Gastrocnemius medialis (tissue), 4 donors: ENCODE data around the gene ZNF438. TPM values are rescaled to one million over a fixed set of nuclear protein-coding genes. Genes with fewer than 3 reads are reported as not detected.
"Not testable (repeated sequence)": the region's sequence is repeated elsewhere in the genome, so short reads cannot be mapped to it uniquely, and the experiment has no call there.

Source experiments
- ATAC-seq, 2 donors: fragments of 150-250 bp; one replicate each; pipeline ENCODE4 v1.9.1; 2016
- DNase-seq, 2 donors: peaks; one replicate each; pipeline ENCODE4 v3.0.0-alpha.2; 2019
- H3K27ac ChIP-seq, 4 donors: fragments of 200-600 bp; sonication (generic); 1 replicate in 1 of 4; 2 replicates in 3 of 4; pipeline ENCODE4 v1.5.1; 2016 to 2018; ENCODE audit warnings: mild to moderate bottlenecking in 2 of 4, moderate library complexity in 1 of 4
- H3K27me3 ChIP-seq, 3 donors: fragments of 200-600 bp; sonication (generic) in 2 of 3; 1 replicate in 1 of 3; 2 replicates in 2 of 3; pipeline versions ENCODE4 v1.5.1 to v1.6.0; 2016 to 2019; ENCODE audit warnings: mild to moderate bottlenecking in 1 of 3, moderate library complexity in 1 of 3
- H3K36me3 ChIP-seq, 2 donors: fragments of 200-600 bp; sonication (generic) in 1 of 2; one replicate each; pipeline ENCODE4 v1.5.1; 2017 to 2018
- H3K4me1 ChIP-seq, 2 donors: fragments of 200-600 bp; sonication (generic) in 1 of 2; one replicate each; pipeline ENCODE4 v1.5.1; 2016 to 2017; ENCODE audit warnings: mild to moderate bottlenecking in 2 of 2
- H3K4me3 ChIP-seq, 4 donors: fragments of 200-600 bp; sonication (generic) in 3 of 4; 1 replicate in 1 of 4; 2 replicates in 3 of 4; pipeline ENCODE4 v1.5.1; 2016 to 2019; ENCODE audit warnings: mild to moderate bottlenecking in 2 of 4
- H3K9me3 ChIP-seq, 3 donors: fragments of 200-600 bp; sonication (generic) in 2 of 3; 1 replicate in 1 of 3; 2 replicates in 2 of 3; pipeline ENCODE4 v1.5.1; 2016 to 2019
- POLR2A ChIP-seq, 2 donors: fragments of 450-650 bp; IDR thresholded peaks; one replicate each; pipeline ENCODE4 v1.6.1; 2017; ENCODE audit warnings: antibody characterized with exemption in 2 of 2, mild to moderate bottlenecking in 2 of 2, moderate library complexity in 2 of 2
- in situ Hi-C, 4 donors: fragments of 200-750 bp; cut with MboI; loops; one replicate each; pipeline versions ENCODE4 v1.15.0 to v1.8.0; 2017; ENCODE audit warnings: low sequenced_read_pairs in 4 of 4
- intact Hi-C: fragments of 100-400 bp; cut with DNase I; formaldehyde crosslinking; loops from one replicate; pipeline ENCODE4 v1.15.1; 2023; ENCODE audit warnings: low total_unique reads
- total RNA-seq, 4 donors: library from RNA; depleted of rRNA; stranded (reverse); fragments of >200 nt; gene quantifications; one replicate each; pipeline versions ENCODE4 v1.1.0 to v1.2.3, GENCODE V29; 2016
- TF ChIP-seq, protein P1 (sequence below), 5 experiments: fragments of 450-650 bp in 3 of 5; fragments of 200-600 bp in 2 of 5; sonication (generic) in 2 of 5; IDR thresholded peaks in 4 of 5; conservative IDR thresholded peaks in 1 of 5; 1 replicate in 4 of 5; 2 replicates in 1 of 5; pipeline ENCODE4 v1.5.1; 2016 to 2019; ENCODE audit warnings: antibody characterized with exemption in 5 of 5, mild to moderate bottlenecking in 3 of 5, moderate library complexity in 3 of 5

Gene ZNF438
- total RNA-seq, 4 donors from 2014 or later, result 14.4 to 37.0 (median 26.5) TPM

DNA sequence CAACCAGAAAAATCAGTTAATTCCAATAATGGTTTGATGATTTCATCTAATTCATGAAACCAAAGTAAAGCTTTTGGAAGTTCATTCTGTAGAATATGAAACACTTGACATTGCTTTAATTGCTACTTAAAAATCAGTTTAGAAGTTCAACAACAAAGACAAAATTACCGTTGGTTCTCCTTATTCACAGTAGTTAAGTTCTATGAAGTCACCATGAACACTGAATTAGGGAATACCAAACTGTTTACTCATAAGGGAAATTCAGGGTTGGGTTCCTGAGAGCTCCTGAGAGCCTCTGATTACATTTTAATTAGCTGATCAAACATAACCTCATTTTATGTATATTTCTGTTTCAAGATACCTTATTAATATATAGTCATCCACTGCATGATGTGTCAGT is 46.2 kb downstream of the ZNF438 start:
- Histone ChIP-seq H3K4me1 (peaks cover 59 to 72% of the 10 kb centered on the region in 2 donors), H3K27ac (peak overlapping the region; percentile 68 to 91 (median 76)), H3K9me3 (no peaks in the 10 kb centered on the region), H3K27me3 (no peaks in the 10 kb centered on the region), H3K4me3 (peak overlapping the region in 1 of 4 donors; percentile 8), H3K36me3 (no peaks in the 10 kb centered on the region)
- TF ChIP-seq, protein P1, sequence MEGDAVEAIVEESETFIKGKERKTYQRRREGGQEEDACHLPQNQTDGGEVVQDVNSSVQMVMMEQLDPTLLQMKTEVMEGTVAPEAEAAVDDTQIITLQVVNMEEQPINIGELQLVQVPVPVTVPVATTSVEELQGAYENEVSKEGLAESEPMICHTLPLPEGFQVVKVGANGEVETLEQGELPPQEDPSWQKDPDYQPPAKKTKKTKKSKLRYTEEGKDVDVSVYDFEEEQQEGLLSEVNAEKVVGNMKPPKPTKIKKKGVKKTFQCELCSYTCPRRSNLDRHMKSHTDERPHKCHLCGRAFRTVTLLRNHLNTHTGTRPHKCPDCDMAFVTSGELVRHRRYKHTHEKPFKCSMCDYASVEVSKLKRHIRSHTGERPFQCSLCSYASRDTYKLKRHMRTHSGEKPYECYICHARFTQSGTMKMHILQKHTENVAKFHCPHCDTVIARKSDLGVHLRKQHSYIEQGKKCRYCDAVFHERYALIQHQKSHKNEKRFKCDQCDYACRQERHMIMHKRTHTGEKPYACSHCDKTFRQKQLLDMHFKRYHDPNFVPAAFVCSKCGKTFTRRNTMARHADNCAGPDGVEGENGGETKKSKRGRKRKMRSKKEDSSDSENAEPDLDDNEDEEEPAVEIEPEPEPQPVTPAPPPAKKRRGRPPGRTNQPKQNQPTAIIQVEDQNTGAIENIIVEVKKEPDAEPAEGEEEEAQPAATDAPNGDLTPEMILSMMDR (IDR thresholded peaks at IDR 0.05 in 4 of 5, conservative IDR thresholded peaks at IDR 0.05 in 1 of 5), result no peak
- TF ChIP-seq POLR2A (IDR thresholded peaks at IDR 0.05), result no peak
- DNase-seq, result no peak
- no peak for ATAC-seq
- in situ Hi-C loops (no loop called here), intact Hi-C loops (loop anchor here (2.0 kb wide), 1 partner anchor 45 kb away; the partner anchor contains the start of gene ZNF438)

DNA sequence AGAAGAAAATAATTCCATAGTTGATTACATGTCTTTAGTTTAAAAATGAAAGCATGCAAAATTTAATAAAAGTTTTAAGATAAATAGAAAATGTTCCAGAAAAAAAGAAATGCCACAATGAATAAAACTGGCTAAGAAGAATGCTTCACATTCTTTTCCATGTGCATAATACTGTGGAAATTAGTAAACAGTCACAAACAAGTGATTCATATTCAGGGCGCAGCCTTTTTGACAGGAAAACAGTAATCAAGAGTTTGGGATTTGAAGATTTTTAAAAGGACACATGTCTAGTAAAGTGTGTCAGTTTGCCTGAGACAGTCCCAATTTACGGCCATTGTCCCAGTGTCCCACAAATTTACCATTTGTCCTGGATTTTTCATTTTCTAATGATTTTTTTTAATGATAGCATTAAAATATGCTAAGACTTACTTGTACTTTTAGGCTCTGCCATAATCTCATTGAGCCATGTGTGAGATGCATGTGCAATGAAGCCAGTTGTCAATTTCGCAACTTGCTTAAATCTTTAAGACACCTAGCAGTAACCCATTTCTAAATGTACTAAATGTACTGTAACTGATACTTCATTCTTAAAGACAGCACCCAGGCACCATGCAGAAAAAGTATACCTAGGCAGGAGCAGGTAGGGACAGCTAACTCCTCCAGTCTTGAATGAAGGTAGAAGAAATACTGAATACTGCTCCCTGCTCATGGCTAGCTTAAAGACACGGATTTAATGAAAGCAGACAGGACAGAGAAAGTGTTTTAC is 46.9 kb downstream of the ZNF438 start:
- peak overlapping the region; percentile 68 to 91 (median 76) for H3K27ac ChIP-seq
- ATAC-seq, result peak; percentile 67 to 70

DNA sequence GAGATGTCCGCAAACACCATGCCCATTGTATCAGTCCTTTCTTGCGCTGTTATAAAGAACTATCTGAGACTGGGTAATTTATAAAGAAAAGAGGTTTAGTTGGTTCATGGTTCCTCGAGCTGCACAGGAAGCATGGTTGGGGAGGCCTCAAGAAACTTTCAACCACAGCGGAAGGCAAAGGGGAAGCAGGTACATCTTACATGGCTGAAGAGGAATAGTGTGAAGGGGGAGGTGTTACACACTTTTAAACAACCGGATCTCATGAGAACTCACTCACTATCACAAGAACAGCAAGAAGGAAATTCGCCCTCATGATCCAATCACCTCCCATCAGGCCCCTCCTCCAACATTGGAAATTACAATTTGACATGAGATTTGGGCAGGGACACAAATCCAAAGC is 48.5 kb downstream of the ZNF438 start:
- H3K27ac ChIP-seq, result peak overlapping the region; percentile 30 to 91 (median 83)
- H3K4me3 ChIP-seq, H3K36me3 ChIP-seq, H3K27me3 ChIP-seq, in situ Hi-C loops, ATAC-seq, DNase-seq, H3K9me3 ChIP-seq: not testable (repeated sequence)
- intact Hi-C loops, result loop anchor here (5.0 kb wide), 2 partner anchors 414 to 1386 kb away; no protein-coding TSS in a partner anchor
- H3K4me1 ChIP-seq, result peaks cover 50 to 69% of the 10 kb centered on the region in 2 donors

More for the DNA sequence above, 46.9 kb downstream of the ZNF438 start:
- intact Hi-C loops (loop anchor here (2.0 to 5.0 kb wide), 3 partner anchors 46 to 1387 kb away; partner anchors contain the start of gene ZNF438), in situ Hi-C loops (no loop called here)
- DNase-seq, result peak; percentile 63 to 67
- no peaks in the 10 kb centered on the region for H3K9me3 ChIP-seq
- H3K36me3 ChIP-seq, result no peaks in the 10 kb centered on the region
- H3K4me3 ChIP-seq, result peak overlapping the region in 1 of 4 donors; percentile 38
- TF ChIP-seq, protein P1 (IDR thresholded peaks at IDR 0.05 in 4 of 5, conservative IDR thresholded peaks at IDR 0.05 in 1 of 5), result no peak
- peak in 1 of 2 donors; percentile 56 for TF ChIP-seq POLR2A (IDR thresholded peaks at IDR 0.05)
- H3K4me1 ChIP-seq, result peaks cover 62 to 79% of the 10 kb centered on the region in 2 donors
- H3K27me3 ChIP-seq, result no peaks in the 10 kb centered on the region

DNA sequence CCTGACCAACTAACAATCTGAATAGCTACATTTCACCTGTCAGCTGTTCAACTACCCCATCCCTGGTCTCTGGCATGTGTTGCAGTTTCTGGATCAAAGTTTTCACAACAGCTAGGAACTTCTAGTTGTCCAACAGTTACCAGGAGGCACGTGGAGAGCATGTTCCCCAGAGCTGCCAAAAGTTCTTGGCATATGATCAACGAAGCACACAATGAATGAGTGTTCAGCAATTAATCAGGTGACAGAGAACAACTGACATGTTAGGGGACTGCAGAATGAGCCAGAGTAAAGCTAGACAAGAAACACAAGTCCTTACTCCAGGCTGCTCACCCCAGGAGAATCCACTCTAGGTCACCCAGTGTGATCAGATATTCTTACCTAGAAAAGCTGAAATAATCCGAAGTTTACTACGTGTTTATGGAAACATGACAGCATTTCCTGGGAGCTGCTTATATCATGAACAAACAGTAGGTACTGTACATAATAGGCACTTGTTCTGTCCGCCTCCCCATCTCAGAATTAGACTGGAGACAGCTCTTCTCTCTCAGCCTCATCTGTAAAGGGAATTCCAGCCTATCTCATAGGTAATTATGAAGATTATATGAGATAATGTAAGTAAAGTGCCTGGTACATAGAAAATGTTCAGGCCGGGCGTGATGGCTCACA is 50.6 kb downstream of the ZNF438 start:
- in situ Hi-C loops, result no loop called here
- H3K27me3 ChIP-seq, result no peaks in the 10 kb centered on the region
- DNase-seq (peak; percentile 95), ATAC-seq (peak; percentile 94 to 95)
- no peaks in the 10 kb centered on the region for H3K9me3 ChIP-seq
- H3K4me1 ChIP-seq, result peaks cover 37 to 55% of the 10 kb centered on the region in 2 donors
- H3K36me3 ChIP-seq, result no peaks in the 10 kb centered on the region
- TF ChIP-seq, protein P1 (IDR thresholded peaks at IDR 0.05 in 4 of 5, conservative IDR thresholded peaks at IDR 0.05 in 1 of 5), result no peak
- peak; percentile 45 to 62 for TF ChIP-seq POLR2A (IDR thresholded peaks at IDR 0.05)
- no peak overlapping the region for H3K4me3 ChIP-seq
- intact Hi-C loops, result loop anchor here (2.0 to 5.0 kb wide), 3 partner anchors 18 to 1384 kb away; no protein-coding TSS in a partner anchor
- peak overlapping the region; percentile 82 to 91 (median 84) for H3K27ac ChIP-seq

DNA sequence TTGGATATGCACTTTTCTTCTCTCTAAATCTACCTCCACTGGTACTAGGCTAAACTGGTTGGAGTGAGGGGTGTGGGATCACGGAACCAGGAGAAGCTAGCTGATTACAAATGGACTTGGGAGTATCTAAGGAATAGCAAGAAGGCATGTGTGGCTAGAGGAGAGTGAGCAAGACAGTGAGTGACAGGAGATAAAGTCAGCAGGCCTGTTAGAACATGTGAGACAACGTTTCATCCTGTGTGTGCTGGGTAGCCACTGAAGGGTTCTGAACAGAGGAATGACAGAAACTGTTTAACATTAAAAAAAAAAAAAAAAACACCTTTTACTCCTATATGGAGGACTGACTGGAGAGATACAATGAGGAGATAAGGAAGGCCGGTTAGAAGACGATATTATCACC is 51.7 kb downstream of the ZNF438 start:
- no peaks in the 10 kb centered on the region for H3K27me3 ChIP-seq
- in situ Hi-C loops, result no loop called here
- TF ChIP-seq, protein P1 (IDR thresholded peaks at IDR 0.05 in 4 of 5, conservative IDR thresholded peaks at IDR 0.05 in 1 of 5), result no peak
- no peak for TF ChIP-seq POLR2A (IDR thresholded peaks at IDR 0.05)
- H3K27ac ChIP-seq, result peak overlapping the region; percentile 82 to 91 (median 84)
- H3K4me1 ChIP-seq, result peaks cover 32 to 52% of the 10 kb centered on the region in 2 donors
- no peak overlapping the region for H3K4me3 ChIP-seq
- no peaks in the 10 kb centered on the region for H3K36me3 ChIP-seq
- ATAC-seq, result no peak
- intact Hi-C loops, result loop anchor here (2.0 to 5.0 kb wide), 3 partner anchors 19 to 1383 kb away; no protein-coding TSS in a partner anchor
- no peaks in the 10 kb centered on the region for H3K9me3 ChIP-seq
- no peak for DNase-seq
